Stimulated activated CD8-positive, alpha-beta memory T cell treated with anti-CD3 and anti-CD28 coated beads, Interleukin-12 subunit alpha, Interleukin-12 subunit beta, amount 100 ng/mL, for 24 hours (primary cell): Measurements from ENCODE around the gene CAPN9.

Experiments used
- DNase-seq: peaks from one replicate; pipeline ENCODE4 v3.0.0-alpha.2; 2020; ENCODE audit errors: extremely low read depth

Gene CAPN9

GRCh38 chr1:230768903-230769570 lies 21.8 kb downstream of the CAPN9 start:
- no peak for DNase-seq

- DNase-seq: no peak
Measured at GRCh38 chr1:230770317-230770716, 23.1 kb downstream of the CAPN9 start.

DNA sequence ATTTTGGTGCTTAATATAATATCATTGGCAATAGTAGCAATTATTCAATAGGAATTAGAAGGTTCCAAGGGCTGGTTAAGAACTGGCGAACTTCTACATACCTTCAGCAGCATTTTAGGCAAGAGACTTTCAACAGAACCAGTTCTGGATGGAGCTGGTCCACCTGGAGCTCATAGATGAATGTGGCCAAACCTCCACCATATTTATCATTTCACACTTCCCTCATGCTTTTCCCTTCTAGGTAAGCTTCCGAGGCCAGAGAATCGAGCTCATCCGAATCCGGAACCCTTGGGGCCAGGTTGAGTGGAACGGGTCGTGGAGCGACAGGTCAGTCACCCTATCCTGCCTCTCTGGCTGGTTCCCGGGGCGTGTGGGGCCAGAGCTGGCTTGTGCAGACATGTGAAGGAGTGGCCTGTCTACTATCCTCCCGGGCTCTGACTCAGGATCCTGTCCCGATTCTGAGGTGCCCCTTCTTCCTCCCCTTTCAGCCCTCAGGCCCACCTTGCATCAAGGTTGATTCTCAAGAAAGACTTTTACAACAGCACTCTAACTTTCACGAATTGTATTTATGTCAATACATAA lies 24.7 kb downstream of the CAPN9 start:
- DNase-seq: no peak

DNA sequence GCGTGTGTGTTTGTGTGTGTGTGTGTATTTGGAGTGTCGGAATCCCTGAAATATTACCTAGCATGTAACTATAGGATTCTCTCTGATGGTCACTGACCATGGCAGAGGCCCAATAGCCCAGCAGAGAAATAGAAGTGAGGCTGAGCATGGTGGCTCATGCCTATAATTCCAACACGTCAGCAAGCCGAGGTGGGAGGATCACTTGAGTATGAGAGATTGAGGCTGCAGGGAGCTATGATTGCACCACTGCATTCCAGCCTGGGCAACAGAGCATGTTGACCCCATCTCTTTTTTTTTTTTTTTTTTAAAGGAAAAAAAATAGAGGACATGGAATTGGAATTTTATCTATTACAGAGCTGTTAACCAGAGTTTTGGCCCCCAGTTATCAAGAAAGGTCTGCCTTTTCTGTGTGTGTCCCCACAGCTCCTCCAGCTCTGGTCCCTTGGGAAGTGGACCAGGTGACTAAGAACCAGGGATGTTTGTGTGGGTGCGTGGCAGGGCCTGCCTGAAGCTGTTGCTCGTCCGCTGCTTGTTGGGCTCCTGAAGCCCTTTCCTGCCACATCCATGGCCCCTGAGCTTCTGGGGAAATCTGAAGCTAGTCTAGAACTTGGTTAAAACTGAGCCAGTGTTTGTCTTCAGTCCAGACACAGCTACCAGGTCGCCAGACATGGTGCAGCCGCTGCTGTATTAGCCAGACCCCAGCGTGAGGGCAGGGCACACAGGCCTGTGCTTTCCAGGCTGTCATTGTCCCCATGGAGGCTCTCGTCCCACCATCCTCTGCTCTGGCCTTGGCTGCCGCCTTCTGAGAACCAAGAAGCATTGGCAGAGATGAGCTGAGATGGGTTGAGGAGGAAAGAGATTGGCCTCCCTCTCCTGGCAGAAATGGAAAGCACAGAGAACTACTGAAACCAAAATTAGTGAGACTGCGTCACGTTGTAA lies 25.5 kb downstream of the CAPN9 start:
- no peak for DNase-seq

DNA sequence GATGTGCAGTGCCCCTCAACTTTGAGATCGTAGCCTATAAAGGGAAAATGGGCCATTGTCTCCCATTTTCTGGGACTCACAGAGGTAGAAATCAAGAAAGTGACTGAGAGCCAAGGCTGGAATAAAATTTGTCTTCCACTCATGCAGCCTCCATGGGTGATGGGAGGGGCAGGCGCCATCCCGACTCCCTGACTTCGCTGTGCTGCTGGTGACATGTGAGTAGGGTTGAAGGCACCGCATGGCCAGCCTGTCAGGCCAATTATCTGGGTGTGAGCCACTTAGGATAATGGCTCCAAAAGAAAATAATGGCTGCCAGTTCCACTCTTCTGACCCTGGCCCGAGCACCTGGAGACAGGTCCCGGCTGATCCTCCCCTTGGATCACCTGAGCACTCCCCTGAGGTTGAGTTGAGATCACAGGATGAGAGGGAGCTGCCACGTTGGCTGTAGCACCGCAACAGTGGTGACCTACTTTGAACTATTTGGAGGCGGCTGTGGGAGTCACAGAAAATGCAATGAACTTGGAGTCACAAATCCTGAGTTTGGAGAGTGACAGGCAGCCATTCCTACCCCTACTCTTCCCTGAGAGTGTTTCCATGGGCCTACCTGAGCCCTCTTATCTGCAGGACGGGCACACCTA lies 26.3 kb downstream of the CAPN9 start:
- no peak for DNase-seq

- no peak for DNase-seq
Measured at GRCh38 chr1:230778916-230779590, 31.9 kb downstream of the CAPN9 start.

DNA sequence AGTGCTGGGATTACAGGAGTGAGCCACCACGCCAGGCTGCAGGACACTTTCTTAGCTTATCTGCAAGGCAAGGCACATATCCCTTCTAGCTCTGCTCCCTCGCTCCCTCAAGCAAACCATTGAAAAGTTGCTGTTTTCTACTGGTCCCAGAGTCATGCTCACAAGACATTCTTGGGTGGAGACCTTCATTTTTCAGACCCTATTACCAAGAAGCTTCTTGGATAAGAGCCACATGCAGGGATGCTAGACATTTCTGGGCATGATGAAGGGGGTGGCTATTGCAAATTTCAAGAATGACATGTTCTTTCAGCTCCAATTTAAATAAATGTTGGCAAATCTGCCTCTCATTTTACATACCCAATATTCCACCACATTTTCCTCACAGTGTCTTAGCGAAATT lies 33.9 kb downstream of the CAPN9 start:
- DNase-seq: no peak

DNA sequence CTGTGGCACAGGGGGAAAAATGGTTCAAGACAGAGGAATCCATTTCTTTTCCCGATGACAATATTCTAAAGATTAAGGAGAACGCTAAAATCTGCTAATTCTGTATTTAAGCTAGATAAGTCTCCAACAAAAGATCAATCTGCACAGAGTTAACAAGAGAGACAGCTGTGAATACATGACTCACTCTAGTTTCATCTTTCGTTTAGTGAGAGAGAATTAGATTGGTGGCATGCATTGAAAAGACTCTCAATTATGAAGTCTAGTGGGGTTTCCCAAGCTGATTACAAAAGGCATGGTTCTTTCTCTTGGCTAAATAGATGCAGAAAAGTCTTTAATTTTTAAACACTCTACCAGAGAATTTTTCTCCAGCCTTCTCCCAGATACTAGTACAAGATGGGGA lies 34.4 kb downstream of the CAPN9 start:
- no peak for DNase-seq

DNA sequence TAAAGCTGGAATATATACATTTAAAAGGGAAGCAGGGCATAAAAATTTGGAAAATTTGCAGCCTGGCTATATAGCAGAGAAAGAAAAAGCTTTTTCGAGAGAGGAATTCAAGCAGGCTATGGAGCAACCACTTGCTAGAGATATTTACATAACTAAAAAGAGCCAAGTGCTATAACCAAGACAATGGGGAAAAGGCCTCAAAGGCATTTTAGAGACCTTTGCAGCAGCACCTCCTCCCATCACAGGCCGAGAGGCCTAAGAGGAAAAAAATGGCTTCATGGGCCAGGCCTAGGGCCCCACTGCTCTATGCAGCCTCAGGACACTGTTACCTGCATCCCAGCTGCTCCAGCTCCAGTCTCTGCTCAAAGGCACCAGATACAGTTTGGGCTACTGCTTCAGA lies 37.0 kb downstream of the CAPN9 start:
- no peak for DNase-seq

GRCh38 chr1:230785636-230786384 lies 38.6 kb downstream of the CAPN9 start:
- no peak for DNase-seq

GRCh38 chr1:230786385-230786753 lies 39.2 kb downstream of the CAPN9 start:
- DNase-seq: no peak

GRCh38 chr1:230787471-230787870 lies 40.3 kb downstream of the CAPN9 start:
- no peak for DNase-seq

DNA sequence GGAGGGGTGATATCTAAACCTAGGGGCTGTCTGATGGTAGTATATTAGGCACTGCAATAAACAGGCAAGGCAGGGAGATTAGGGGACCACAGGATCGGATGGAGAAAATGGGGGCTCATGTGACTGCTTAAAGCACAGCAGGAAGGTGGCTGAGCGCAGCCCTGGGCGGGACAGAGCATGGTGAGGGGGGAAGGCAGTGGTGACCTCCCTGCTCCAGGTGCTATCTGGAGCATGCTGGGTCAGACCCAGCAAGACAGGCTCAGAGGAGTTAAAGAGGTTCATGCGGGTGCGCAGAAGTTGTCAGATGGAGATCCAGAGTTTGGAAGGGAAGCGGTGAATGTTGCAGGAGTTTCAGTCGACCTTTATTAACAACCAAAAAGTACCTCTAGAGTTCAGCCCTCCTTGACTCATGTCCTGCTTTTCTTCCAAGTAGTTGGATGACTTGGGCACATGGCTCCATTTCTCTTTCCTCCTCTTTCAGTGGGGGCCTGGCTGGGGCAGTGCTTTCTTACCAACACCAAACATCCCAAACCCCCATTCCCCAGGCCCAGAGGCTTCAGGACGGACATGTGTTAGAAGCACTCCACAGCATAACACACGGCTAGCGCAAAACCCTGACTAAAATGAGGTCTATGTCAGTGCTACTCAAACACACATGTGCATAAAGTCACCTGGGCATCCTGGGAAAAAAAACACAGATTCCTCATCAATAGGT lies 41.5 kb downstream of the CAPN9 start:
- DNase-seq: no peak

- DNase-seq: no peak
Measured at GRCh38 chr1:230790026-230790425, 42.8 kb downstream of the CAPN9 start.

GRCh38 chr1:230791986-230792564 lies 44.9 kb downstream of the CAPN9 start:
- no peak for DNase-seq

DNA sequence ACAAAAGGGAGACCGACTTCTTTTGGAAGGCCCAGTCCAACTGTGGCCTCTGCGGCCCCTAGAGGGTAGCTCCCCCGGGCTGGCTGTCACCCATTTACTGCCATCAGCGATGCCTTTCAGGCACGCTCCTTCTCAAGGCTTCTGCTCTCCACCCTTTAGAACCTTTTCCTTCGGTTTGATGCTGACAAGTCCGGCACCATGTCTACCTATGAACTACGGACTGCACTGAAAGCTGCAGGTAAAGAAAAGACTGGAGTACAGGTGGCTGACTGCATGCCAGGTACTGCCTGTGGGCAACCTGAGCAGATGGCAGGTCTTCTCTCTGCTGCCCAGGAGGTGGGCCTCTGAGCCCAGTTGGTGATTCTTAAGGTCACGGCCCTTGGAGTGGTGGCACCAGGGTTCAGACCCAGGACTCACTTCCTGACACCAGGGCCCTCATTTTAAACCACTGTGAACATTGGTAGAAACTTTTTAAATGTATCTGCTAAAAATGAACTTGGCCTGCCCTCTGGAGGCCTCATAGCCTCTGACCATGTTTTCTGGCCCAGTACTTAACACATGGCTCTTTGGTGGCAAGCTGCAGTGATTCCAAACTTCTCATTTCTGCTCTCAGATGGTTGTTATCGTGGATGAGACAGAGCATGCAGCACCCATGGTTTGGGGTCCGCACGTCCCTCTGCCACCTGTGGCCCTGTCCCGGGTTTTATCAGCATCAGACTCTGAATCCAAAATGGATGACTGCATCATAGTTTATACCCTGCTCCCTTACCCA lies 45.7 kb downstream of the CAPN9 start:
- DNase-seq: no peak

DNA sequence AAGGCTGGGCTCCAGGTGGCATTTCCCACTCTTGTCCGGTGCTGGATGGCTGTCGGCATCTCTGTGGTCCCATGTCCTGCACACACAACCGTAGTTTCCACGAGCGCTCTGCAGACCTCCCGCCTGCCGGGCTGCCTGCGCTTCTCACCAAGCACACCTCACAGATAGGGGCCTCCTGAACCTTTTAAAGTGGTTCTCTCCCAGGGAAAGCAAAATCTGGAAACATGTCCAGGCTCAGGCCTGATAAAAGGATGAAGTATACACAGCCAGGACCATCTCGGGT lies 46.2 kb downstream of the CAPN9 start:
- DNase-seq: no peak

DNA sequence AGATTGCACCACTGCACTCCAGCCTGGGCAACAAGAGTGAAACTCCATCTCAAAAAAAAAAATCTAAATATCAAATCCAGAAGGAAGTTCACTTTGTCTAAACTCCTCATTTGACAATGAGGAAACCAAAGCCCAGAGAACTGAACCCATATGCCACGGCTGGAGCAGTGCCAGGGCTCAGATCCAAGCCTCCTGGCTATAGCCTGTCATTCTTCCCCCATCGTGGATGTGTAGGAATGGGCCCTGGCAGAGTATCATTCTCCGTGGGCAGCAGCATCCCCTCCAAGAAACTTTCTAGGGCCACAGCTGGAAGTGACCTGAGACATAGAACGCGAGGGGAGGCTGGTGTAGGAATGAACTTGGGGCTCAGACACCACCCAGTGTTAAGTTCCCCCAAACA lies 47.2 kb downstream of the CAPN9 start:
- DNase-seq: no peak

- DNase-seq: no peak
Measured at GRCh38 chr1:230794871-230795605, 47.9 kb downstream of the CAPN9 start.
